Mesodermal cell (in vitro differentiated cells): ENCODE results near the gene UTP15.
A peak's percentile ranks its signal among the peaks of the same experiment; 100 is the strongest.

Source experiments
- H3K27ac ChIP-seq: 2 replicates; pipeline ENCODE4 v1.7.0; 2013; ENCODE audit warnings: mild to moderate bottlenecking, low read depth, low read length, moderate library complexity; ENCODE audit not compliant: severe bottlenecking
- H3K36me3 ChIP-seq: 2 replicates; pipeline ENCODE4 v1.7.1; 2013; ENCODE audit warnings: mild to moderate bottlenecking, low read length, moderate library complexity; ENCODE audit not compliant: control insufficient read depth, insufficient read depth
- H3K4me1 ChIP-seq: one replicate; pipeline ENCODE4 v1.7.1; 2013; ENCODE audit warnings: mild to moderate bottlenecking, low read length; ENCODE audit not compliant: insufficient read depth, control insufficient read depth, poor library complexity, severe bottlenecking
- H3K4me3 ChIP-seq: 2 replicates; pipeline ENCODE4 v1.7.0; 2013; ENCODE audit warnings: low read length, control low read depth, mild to moderate bottlenecking; ENCODE audit not compliant: insufficient read depth, poor library complexity, severe bottlenecking; ENCODE audit errors: extremely low read depth
- H3K9me3 ChIP-seq: 2 replicates; pipeline ENCODE4 v1.7.1; 2013; ENCODE audit warnings: mild to moderate bottlenecking, low read length, moderate library complexity; ENCODE audit not compliant: control insufficient read depth
- WGBS, 2 experiments: methylation state at CpG; one replicate each; pipeline ENCODE4 v1.1.5; 2013; ENCODE audit warnings: missing lambda C conversion rate in 2 of 2; ENCODE audit not compliant: insufficient coverage in 2 of 2; 5-methylcytosine and 5-hydroxymethylcytosine counted together

The UTP15 gene

DNA sequence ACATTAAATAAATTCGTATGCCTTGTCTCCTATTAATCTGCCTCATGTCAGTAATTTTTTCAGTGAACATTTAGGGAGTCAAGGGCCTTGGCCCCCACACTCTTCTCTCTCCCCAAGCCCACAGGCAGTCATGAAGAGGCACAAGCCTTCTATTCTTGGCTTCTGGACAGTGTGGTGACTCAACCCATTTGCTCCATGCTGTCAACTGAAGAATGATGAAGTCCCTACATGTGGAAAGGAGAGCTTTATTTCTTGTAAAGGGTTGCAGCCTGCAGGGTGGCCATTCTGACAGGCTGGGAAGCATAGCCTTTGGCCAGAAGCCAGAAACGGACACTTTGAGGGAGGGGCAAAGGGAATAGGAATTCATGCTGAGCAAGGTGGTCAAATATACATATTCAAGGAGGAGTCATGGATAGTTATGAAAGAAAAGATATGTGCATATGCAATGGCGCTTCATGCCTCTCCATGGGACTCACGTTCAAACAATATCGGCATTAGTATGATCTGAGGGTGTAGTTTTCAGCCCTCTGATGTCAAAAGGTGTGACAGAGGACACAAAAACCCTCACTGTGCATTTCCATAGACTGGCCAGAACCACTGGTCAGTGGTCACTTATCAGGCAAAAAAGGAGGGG lies 31.4 kb upstream of the UTP15 start:
- no peak overlapping the region for H3K27ac ChIP-seq
- 88 to 90% methylated on average over 4 to 5 of the region's 5 CpGs for WGBS, 2 experiments
- H3K9me3 ChIP-seq: peaks cover 5% of the 10 kb centered on the region
- H3K4me3 ChIP-seq: no peak overlapping the region
- no peaks in the 10 kb centered on the region for H3K36me3 ChIP-seq
- no peaks in the 10 kb centered on the region for H3K4me1 ChIP-seq

DNA sequence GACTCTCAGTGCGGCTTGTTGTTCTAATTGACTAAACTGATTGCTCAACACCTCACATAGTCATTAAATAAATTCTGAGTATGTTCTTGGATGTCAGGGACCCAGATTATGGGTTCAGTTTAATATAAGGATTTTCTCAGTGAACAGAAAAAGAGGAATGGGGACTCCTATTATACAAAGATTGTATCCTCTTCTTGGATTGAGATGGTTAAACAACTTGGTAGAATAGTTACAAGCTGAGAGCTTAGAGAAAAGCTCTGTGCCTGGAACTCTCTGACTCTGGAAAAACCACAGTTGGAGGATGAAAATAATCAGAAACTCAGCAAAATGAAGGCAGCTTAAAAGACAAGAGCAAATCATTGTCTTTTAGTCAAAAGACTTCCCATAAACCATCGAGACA lies 30.6 kb upstream of the UTP15 start:
- Histone ChIP-seq H3K9me3 (peaks cover 5% of the 10 kb centered on the region), H3K4me1 (no peaks in the 10 kb centered on the region), H3K27ac (no peak overlapping the region), H3K4me3 (no peak overlapping the region), H3K36me3 (no peaks in the 10 kb centered on the region)
- WGBS, 2 experiments: 80 to 100% methylated on average over 1 of the region's 2 CpGs

DNA sequence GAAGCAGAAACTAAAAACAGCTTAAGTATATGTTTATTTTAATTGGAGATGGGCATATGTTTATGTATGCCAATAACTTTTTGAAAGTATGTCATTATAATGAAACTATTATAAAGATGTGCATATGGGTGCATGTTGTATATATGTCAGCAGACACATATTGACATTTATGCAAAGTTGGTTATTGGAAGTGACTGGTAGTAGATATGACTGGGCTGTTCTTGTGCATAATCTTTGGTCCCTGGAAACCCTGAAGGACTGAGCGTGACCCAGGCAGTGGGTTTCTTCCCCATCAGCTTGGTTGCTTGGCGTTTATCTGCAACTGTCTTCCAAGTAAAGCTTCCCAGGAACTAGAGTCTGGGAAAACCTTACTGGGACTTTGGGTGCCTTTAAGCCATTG lies 25.8 kb upstream of the UTP15 start:
- no peak overlapping the region for H3K4me3 ChIP-seq
- H3K36me3 ChIP-seq: no peaks in the 10 kb centered on the region
- H3K4me1 ChIP-seq: peaks cover 5% of the 10 kb centered on the region
- H3K9me3 ChIP-seq: no peaks in the 10 kb centered on the region
- 93 to 94% methylated on average over 2 of the region's 2 CpGs for WGBS, 2 experiments
- no peak overlapping the region for H3K27ac ChIP-seq

DNA sequence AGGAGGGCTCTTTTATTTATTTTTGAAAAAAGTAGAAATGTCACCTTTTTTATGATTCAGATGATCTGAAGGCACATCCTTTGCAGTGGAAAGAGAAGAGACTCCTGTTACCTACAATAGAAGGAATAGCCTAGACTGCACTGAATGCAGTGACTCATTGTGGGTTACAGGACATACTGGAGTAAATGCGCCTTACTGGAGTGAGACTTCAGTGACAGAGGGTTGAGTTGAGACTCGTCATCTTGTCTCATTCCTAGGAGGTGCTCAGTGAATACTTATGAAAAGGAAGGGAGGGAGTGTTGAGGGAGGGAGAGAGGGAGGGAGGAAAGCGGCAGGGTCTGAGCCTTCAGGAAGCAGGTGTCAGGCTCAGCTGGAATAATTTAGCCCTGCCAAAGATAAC lies 25.4 kb upstream of the UTP15 start:
- 77 to 84% methylated on average over 2 to 3 of the region's 3 CpGs for WGBS, 2 experiments
- no peak overlapping the region for H3K4me3 ChIP-seq
- no peaks in the 10 kb centered on the region for H3K9me3 ChIP-seq
- no peak overlapping the region for H3K27ac ChIP-seq
- H3K36me3 ChIP-seq: no peaks in the 10 kb centered on the region
- peaks cover 5% of the 10 kb centered on the region for H3K4me1 ChIP-seq

DNA sequence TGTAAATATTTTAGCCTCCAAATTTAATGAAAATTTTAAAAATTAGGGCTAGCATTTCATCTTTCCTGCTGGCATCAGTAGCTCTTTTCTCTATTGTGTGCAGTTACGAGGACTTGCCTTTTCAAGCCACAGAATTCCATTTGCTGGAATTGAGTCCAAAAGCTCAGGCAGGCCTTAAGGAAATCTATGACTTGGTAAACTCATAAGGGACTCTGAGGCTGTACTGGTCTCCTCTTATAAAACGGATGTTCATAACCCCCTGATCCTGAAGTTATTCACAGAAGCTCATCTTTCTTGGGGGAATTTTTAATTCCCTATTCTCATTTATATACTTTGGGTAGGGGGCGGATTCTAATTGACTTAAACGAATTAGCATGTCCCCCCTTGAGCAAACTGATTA lies 23.5 kb upstream of the UTP15 start:
- Histone ChIP-seq H3K4me3 (no peak overlapping the region), H3K36me3 (no peaks in the 10 kb centered on the region), H3K27ac (no peak overlapping the region), H3K4me1 (peaks cover 5% of the 10 kb centered on the region), H3K9me3 (no peaks in the 10 kb centered on the region)
- 90% methylated on average over 1 of the region's 4 CpGs; no CpG with 5 or more reads in 1 of the 2 experiments for WGBS, 2 experiments

DNA sequence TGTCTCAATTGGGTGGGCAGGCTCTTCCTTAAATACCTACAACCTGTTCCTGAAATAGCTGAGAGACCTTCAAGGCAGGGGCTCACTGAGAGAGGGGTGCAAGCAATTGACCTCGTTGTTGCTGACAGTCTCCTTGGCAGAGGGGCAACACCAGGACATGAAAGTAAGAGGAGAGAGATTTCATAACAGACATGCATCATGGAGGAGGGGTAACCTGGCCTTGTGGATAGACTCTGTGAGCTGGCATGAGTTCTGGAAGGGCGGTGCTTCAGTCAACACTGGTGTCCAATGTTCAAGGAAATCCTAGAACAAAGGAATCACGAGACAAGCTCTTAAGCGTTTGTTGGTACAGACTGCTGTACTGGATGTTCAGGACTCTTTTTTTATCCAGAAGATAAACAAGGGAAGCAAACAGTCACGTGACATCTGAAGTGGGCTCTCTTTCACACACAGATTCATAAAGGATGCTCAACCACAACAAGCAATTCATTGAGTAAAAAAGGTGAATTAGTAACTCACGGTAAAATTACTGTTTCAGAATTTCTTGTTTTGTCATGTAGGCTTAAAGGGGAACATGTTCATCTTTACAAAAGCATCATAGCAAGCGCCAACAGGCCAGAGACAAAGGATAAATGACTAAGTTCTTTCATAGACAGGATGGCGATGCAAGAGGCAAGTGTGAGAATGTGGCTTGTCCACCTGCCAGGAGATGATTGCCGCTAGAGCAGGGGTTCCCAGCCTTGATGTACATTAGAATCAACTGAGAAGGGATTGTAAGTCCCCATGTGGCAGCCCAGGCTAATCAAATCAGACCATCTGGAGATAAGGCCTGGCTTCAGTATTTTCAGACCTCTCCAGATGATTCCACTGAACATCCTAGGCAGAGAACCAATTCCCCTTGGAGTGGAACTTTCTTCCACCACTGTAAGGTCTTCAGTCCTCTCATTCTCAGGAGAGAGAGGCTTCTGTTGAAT lies 20.8 kb upstream of the UTP15 start:
- H3K9me3 ChIP-seq: no peaks in the 10 kb centered on the region
- no peak overlapping the region for H3K4me3 ChIP-seq
- H3K4me1 ChIP-seq: peaks cover 5% of the 10 kb centered on the region
- H3K36me3 ChIP-seq: no peaks in the 10 kb centered on the region
- H3K27ac ChIP-seq: no peak overlapping the region
- 83 to 92% methylated on average over 4 to 7 of the region's 9 CpGs for WGBS, 2 experiments

DNA sequence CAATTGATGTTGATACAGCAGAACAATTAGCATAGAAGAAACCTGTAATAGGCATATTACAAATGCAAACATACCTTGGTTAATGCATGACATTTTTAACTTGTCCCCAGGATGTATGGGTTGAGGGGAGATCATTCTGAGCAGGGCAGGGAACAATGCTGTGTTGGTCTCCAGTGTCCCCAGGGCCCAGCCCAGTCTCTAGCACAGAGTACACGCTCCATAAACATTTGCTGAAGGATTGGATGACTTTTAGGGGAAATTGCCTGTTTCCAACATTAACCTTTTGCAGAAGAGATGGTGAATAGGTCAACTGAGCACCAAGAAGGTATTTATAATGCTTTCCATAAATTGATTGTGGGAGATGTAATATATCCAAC lies 20.2 kb upstream of the UTP15 start:
- Histone ChIP-seq H3K27ac (no peak overlapping the region), H3K4me1 (peaks cover 5% of the 10 kb centered on the region)
- WGBS, 2 experiments: 100% methylated on average over 1 of the region's 1 CpG; no CpG with 5 or more reads in 1 of the 2 experiments

DNA sequence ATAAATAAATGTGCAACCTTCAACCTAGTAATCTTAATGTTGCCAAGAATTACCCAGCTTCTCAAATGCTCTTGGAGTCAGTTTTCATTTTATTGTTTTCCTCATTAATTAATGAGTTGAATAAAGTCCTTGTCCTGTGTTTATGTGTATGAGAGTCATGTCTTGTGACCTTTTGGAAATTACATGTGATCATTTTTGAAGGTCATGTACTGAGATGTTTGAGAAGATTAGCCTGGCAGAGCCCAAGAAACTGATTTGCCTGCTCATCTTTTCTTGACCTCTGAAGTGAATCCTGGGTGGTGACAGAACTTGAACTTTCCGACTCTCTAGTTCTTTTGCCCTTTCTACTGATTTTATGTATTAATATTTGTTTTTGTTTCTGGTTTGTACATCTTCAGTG lies 15.5 kb upstream of the UTP15 start:
- Histone ChIP-seq H3K27ac (no peak overlapping the region), H3K4me3 (no peak overlapping the region), H3K36me3 (peaks cover 21% of the 10 kb centered on the region), H3K9me3 (no peaks in the 10 kb centered on the region), H3K4me1 (no peaks in the 10 kb centered on the region)
- WGBS, 2 experiments: no CpG with 5 or more reads among the region's 1 CpG

More for the DNA sequence above, 20.2 kb upstream of the UTP15 start:
- H3K36me3 ChIP-seq: no peaks in the 10 kb centered on the region
- no peak overlapping the region for H3K4me3 ChIP-seq
- no peaks in the 10 kb centered on the region for H3K9me3 ChIP-seq

DNA sequence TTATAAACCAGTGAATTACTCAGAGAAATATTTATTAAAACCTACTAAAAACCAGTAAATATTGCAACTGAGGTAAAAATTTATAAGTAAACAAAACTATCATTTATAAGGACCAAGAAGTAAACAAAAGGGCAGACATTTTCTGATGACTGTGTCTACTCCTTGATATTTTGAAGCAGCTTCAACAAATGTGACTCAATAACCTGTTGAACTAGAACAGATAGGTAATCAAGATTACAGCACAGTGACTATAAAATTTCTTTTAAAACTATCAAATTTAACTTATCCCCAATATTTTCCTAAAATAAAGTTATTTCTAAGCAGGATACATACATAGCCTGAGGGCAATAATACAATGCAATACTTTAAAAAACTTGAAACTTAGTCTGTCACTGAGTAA lies 12.9 kb upstream of the UTP15 start:
- H3K4me3 ChIP-seq: no peak overlapping the region
- peaks cover 32% of the 10 kb centered on the region for H3K36me3 ChIP-seq
- H3K27ac ChIP-seq: no peak overlapping the region
- no peaks in the 10 kb centered on the region for H3K4me1 ChIP-seq
- no peaks in the 10 kb centered on the region for H3K9me3 ChIP-seq

DNA sequence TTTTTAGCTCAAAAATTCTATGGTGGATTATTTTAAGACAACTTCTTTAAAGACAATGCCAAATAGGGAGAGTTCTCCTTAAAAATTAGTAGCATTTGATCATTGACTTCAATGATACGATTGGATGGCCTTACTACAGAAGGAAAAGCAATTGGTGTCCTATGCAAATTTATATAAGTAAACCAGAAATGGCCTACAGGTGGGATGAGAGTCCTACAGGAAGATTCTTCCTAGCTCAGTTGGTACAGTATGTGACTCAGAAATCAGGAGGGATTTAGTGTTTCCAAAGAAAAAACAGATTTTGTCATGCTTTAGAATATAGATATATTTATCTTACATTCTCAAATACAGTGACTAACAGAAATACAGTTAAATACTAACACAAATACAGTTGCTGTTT lies 6.6 kb upstream of the UTP15 start:
- no CpG with 5 or more reads among the region's 1 CpG for WGBS, 2 experiments

DNA sequence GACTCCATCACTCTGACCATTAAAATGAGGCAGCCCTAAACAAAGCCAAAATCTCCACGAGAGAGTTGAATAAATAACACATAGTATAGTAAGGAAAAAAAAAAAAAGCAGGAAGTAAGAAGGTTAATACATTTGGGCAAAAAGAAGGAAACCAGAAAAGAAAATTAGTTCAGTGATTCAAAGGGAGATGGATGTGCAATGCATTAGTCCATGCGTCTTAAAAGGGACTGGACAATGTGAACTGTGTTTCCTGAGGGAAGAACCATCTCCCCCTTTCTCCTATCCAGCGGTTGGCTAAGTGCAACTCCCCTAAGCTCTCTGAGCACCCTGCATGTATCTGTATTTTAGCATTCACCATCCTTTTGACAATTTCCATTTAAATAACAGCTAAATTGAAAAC lies 1.5 kb upstream of the UTP15 start:
- Histone ChIP-seq H3K9me3 (no peaks in the 10 kb centered on the region), H3K4me3 (peak overlapping the region; percentile 73), H3K4me1 (peaks cover 8% of the 10 kb centered on the region), H3K27ac (no peak overlapping the region), H3K36me3 (peaks cover 31% of the 10 kb centered on the region)
- 80 to 100% methylated on average over 1 to 2 of the region's 3 CpGs for WGBS, 2 experiments

More for the DNA sequence above, 6.6 kb upstream of the UTP15 start:
- H3K9me3 ChIP-seq: no peaks in the 10 kb centered on the region
- no peak overlapping the region for H3K4me3 ChIP-seq
- H3K4me1 ChIP-seq: no peaks in the 10 kb centered on the region
- H3K36me3 ChIP-seq: peaks cover 51% of the 10 kb centered on the region
- no peak overlapping the region for H3K27ac ChIP-seq
